SIG-M5 treated with dmso at 0.1 percent for 504 hours (cell line): ENCODE results near the gene HRC.
"Not testable (repeated sequence)": the region's sequence is repeated elsewhere in the genome, so short reads cannot be mapped to it uniquely, and the experiment has no call there.

Experiments used
- DNase-seq: peaks from one replicate; lab custom pipeline; 2025; ENCODE audit not compliant: unreplicated experiment; lab: John Stamatoyannopoulos, UW

Gene HRC

DNA sequence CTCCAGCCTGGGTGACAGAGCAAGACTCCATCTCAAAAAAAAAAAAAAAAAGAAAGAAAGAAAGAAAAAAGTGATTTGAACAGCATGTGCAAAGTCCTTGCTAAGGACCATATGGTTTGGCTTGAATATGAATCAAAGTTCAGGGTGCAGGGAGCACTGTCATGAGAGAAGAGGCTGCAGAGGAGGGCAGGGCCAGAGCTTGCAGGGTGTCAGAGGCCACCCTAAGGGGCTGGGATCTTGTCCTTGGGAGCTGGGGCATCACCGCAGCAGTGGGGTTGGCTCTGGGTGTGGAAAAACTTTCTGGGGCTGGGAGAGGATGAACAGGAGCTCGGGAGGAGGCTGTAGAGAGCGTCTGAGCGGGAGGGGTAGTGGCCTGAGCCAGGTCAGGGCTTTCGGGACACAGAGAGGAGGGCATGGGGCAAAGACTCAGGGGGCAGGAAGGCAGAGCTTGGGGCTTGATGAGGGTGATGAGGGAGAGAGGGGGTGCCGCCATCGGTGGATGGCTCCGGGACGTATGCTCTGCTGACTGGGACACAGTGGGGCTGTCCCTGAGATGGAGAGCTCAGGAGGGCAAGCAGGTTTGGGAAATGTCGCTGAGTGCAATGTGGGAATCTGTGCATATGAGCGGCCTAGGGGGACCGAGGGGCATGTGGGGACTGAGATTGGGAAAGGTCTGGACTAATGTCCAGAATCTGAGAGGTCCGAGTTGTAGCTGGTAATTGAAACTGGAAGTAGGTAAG, 5.4 kb upstream of the HRC start:
- DNase-seq = no peak

DNA sequence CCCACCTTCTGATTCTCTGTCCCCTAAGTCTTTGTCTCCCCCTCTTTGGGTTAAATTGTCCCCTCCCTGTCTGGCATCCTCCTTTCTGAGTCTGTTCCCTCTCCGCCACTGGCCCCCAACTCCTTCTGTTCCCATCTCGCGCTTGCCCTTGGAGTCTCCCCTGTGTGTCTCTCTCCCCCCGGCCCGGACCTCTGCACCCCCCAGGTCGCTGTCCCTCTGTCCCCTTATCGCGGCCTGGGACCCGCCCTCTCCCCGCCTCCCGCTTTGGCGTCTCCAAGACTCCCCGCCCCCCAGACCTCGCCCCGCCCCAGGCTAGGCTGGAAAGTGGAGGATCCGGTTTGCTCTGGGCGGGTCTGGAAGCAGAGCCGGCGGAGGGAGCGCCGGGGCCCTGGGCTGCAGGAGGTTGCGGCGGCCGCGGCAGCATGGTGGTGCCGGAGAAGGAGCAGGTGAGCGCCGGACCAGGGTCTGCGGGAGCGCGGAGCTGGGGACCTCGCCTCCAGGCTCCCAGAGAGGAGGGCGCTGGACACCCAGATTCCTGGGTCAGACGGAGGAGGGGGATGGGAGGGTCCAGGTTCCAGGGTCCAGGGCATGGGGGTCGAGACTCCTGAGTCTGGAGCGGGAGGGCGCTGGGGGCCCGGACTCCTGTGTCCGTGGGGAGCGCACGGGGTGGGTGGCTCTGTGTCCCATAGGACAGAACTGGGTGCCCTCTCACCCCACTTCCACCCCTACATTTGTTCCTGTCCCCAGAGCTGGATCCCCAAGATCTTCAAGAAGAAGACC, 2.4 kb upstream of the HRC start, which contains the start of gene TRPM4:
TRPM4 (plus strand) TSS at position 348 of the 780 bp plus-strand sequence; CDS start at position 423, 75 bp downstream.
- DNase-seq = peak; percentile 68

DNA sequence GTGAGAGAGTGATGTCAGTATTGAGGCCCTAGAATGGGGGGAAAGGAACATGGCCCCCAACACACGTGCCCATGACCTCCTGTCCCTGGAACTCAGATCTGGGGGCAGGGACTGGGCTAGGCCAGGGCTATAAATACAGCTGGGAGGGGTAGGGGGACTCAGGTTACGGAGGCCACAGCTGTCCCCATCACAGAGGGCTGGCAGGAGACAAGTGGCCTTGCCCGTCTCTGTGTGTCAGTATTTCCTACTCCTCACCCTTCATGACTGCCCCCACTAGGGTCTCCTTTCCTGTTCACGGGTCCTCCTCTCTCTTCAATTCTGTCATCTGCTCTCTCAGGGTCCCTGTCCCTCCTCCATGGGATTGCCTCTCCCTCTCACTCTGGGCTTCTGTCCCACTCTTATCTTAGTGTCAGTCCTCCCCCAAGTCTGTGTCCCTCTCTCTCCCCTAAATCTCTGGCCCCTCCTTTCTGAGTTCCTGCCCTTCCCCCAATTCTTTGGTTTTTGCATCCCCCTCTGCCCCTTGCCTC, 687 bp upstream of the HRC start:
- no peak for DNase-seq

DNA sequence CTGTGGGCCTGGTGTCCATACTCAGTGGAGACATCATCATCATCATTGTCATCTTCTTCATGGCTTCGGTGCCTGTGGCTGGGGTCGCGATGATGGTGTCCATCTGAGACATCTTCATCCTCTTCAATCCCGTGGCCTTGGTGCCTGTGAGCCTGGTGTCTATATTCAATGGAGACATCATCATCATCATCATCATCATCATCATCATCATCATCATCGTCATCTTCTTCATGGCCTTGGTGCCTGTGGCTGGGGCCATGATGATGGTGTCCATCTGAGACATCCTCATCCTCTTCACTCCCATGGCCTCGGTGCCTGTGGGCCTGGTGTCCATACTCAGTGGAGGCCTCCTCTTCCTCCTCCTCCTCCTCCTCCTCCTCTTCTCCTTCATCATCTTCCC, 917 bp downstream of the HRC start:
- no peak for DNase-seq

DNA sequence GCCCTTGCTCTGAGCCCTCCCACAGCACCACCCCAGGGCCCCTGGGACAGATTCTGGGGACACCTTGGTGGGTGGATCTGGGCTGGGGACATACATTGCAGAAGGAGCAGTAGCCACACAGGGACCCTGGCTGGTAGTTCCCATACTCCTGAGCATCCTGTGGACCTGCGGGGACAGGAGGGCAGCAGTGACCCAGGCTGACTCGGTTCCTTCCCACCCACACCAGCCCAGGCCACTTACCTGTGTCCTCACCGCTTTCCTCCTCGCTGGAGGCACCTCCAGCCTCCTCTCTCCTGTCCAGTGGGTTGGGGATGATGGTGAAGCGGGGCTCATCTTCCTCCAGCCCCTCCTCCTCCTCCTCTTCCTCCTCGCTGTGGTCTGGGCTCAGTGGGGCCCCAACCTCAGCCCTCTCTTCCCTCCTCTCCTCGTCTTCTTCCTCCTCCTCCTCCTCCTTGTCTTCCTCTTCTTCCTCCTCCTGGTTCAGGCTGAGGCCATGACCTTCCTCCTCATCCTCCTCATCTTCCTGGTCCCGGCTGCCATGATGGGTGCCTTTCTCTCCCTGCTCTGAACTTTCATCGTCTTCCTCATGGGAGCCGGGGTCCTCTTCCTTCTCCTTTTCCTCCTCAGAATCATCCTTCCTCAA, 1.9 kb downstream of the HRC start:
- no peak for DNase-seq

DNA sequence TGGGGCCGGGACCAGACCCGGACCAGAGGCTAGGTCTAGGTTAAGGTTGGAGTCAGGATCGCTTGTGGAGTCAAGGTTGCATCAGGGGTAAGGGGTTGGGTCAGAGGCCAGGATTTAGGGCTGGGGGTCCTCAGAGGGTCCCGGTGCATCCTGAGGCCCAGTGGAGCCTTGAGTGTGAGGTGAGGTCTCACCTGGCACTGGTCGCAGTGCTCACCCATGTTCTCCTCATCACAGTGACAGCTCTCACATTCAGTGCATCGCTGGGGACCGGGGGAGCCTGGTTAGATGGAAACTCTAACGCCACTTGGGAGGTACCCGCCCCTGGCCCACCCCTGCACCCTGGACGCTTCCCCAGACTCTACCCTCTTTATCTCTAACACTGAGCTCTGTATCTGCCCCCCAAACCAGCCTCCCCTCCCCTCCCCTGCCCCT, 3.1 kb downstream of the HRC start:
- DNase-seq = no peak

DNA sequence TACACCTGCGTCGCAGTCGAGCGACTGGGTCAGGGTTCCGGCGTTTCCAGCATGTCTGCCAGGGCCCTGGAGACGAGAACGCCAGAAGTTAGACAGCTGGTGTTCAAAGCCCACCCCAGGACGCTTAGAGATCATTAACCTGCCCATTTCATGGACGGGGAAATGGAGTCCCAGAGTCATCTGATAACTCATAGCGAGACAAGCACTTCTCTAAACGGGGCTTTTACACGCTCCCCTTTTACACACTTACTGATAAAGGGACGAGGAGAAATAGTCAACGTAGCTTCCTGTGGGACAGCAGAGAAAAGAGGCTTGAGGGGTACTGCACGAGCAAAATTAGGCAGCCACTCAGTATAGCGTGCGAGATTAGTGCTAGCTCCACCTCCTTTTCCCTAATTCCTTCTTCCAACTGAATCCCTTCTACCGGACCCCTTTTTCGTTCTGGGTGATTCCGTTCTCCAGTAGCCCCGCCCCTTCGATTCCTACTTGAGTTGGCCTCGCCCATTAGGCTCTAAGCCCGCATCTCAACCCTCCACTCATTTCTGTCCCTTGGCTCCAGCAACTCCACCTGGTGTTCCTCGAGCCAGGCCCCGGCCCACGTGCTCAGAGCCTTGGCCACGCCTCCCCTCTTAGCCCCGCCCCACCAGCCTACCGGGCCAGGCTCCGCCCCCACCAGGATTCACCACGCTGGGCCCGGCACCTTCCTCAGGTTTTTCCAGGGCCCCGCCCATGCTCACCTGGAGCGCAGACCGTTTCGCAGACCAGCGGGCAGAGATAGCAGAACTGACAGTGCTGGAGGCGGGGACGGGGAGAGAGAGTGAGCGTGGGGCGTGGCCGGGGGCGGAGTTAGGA, 3.7 kb downstream of the HRC start:
- DNase-seq = peak; percentile 47

DNA sequence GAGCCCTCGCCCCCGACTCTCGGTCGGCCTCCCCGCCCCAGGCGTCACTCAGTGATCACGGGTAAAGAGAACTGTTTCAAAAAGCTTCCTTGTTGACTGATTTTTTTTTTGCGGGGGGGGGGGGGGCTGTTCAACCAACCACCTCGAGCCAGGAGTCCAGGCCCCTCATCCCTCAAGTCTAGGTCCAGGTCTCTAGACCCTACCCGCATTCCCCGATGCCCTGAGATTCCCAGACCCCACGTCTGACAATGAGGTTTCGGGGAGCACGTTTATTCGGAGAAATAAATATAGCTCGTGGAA, 4.3 kb downstream of the HRC start:
- no peak for DNase-seq

DNA sequence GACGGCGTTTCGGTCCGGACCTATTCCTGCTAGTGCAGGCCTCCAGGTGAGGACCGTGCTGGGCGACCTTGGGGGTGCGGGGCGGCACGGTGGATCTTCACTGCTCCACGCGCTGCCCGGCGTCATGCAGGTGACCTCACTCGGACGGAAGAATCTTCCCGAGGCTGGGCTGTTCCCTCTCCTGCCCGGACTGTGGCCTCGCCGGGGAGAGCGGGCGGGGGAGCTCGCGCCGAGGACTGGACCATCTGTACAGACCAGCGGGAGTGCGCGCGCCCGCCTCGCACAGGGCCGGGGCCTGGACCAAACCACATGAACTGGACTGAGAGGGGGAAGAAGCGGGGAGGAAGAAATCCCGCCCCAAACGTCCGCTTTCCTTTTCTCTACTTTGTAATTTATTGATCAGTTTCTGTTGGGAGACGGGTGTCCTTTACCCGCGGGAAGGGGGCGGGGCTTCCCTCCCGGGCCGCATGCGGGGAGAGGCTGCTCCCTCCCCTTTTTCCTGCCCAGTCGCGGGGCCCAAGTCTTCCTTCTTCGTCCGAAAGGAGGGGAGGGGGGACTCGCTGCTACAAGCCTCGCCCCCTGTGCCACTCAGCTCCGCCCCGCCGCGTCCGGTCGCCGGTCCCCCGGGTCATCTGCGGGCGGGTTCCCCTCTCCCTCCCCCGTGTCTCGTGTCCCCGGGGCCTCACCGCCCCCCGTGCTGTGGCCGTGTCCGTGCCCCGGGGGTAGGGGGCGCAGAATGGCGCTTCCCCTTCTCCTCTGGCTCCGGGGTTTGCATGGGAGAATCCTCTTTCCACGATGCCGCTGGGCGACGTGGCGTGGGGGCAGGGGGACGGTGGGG, 4.9 kb downstream of the HRC start:
- DNase-seq = peak; percentile 88

DNA sequence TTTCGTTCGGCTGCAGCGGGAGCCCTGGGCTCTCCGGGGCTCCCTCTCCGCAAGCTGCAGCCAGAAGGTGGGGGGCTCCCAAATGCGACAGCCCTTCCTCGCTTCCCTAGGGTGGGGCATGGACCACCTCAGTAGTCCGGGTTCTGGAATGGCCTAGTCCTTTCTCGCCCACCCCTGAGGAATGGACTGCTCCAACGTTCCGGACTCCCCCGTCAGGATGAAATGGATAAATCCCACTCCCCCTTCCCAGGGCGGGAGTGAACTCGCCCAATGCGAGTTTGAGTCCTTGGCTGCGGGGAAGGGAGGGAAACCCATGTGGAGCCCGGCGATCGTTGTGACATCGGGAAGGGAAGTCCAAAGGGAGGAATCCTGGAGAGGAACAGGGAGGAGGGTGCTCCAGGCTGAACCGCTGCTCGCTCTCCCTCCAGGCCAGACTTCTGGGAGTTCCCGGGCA, 5.5 kb downstream of the HRC start:
- peak; percentile 50 for DNase-seq

DNA sequence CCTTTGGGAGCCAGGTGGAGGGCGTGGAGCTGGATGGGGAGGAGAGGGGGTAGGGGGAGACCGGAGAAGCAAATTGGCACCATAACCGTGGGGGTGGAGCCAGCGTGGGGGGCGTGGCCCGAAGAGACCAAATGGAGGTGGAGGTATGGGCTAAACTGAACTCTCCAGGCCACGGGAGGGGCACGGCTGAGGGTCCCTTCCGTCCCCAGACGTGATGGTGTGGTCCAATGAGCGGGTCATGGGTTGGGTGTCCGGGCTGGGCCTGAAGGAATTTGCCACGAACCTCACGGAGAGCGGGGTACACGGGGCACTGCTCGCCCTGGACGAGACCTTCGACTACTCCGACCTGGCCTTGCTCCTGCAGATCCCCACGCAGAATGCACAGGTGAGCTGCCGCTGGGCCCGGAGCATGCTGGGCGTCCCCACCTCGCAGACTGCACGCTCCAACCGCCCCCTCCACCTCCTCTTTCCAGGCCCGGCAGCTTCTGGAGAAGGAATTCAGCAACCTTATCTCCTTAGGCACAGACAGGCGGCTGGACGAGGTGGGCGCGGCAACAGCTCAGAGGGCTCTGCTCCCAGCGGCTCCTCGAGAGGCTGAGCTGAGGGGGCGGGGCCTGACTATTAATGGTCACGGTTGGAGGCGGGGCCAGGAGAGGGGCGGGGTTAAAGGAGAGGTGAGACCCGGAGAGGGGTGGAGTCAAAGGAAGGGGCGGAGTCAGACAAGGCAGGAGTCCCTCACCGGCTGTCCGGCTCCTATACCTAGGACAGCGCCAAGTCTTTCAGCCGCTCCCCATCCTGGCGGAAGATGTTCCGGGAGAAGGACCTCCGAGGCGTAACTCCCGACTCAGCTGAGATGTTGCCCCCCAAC, 6.2 kb downstream of the HRC start:
- DNase-seq = peak; percentile 91

DNA sequence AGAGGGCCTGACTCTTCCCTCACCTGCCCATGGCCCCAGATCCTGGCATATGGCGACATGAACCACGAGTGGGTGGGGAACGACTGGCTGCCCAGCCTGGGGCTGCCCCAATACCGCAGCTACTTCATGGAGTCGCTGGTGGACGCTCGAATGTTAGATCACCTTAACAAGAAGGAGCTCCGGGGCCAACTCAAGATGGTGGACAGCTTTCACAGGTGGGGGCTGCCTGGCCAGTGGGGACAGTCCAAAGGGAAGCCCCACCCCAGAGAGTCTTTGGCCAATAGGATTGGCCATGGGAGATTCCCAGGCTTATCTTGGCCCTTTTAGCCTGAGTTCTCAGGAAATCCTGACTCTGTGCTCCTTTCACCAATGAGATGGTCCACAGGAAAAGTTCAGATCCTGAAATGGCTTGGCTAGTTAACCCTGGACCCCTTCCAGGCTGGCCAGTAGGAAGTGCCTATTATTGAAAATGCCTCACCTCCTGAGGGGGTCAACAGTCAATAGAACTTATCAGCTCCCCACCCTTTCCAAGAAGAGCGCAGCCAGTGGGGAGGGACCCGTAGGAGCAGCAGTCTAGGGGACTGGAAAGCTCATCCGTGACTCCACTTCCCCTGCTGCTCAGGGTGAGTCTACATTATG, 7.0 kb downstream of the HRC start:
- no peak for DNase-seq

DNA sequence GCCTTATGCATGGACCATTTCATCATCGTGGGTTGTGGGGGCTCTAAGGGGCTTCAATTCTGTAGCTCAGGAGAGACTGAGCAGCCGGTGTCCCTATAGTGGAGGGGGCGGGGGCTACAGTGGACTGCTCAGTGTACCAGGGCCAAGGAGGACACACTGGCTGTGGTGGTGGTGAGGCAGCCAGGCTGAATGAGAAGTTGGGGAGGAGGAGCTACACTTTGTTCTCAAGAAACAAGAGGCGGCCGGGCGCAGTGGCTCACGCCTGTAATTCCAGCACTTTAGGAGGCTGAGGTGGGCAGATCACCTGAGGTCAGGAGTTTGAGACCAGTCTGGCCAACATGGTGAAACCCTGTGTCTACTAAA, 8.8 kb downstream of the HRC start:
- DNase-seq = not testable (repeated sequence)

DNA sequence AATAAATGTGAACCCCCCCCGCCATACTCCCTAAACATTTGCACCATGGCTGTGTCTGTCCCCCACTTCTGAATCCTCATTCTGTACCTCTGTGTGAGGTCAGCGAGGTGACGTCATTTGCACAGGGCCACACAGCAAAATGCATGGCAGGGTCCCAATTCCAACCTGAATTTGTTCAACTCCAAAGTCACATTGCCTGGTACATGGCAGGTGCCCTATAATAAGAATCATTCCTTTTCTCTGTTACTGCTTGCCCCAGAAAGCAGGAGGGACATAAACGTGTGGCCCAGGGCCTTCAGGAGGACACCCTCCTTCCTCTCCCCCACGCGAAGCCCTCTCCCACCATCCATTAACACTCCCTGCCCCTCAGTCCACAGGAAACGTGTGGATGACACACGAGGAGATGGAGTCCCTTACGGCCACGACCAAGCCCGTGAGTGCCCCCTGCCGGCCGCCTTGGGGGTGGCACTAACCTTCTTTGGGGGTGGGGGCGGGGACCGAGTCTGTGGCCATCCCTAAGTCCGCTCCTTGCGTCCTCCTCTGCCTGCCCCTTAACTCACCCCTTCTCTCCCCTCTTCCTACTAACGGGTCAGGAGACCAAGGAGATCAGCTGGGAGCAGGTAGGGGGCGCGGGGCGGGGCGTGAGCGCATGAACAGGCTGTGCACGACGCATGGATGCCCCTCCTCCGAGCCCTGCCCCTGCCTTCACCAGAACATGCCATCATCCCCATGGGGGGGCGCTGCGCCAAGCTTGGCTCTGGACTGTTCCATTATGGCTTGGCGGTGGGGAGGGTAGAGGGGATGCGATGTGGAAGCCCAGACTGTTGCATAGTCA, 9.4 kb downstream of the HRC start:
- peak; percentile 76 for DNase-seq

DNA sequence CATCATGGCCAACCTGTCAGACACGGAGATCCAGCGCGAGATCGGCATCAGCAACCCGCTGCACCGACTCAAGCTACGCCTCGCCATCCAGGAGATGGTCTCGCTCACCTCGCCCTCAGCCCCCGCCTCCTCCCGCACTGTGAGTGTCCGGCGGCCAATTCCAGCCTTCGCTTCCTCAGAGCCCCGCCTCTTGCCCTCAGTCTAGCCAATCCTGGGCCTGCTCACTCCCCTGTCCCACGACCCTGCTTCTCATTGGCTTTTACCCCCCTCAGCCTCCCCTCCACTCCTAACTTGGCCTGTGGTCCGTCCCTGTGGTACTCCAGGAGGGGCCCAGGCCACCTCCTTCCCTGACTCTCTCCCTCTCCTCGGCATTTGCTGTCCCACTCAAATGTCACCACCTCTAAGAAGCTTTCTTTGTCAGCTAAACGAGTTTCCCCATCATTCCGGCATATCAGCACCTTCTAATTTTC, 12.3 kb downstream of the HRC start:
- peak; percentile 30 for DNase-seq

DNA sequence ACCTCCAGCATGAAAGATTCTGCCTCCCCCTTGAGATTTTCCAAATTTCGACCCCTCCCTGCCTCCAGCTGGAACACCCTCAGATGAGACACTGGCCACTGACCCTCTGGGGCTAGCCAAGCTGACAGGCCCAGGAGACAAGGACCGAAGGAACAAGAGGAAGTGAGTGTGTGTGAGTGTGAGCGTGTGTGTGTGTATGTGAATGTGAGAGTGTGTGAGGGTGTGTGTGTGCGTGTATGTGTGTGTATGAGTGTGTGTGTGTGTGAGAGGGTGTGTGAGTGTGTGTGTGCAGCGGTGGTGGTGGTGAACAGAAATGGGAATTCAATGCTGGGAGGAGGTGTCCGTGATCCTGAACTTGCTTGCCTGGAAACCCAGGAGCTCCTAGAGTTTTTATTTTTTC, 13.8 kb downstream of the HRC start:
- DNase-seq = no peak

DNA sequence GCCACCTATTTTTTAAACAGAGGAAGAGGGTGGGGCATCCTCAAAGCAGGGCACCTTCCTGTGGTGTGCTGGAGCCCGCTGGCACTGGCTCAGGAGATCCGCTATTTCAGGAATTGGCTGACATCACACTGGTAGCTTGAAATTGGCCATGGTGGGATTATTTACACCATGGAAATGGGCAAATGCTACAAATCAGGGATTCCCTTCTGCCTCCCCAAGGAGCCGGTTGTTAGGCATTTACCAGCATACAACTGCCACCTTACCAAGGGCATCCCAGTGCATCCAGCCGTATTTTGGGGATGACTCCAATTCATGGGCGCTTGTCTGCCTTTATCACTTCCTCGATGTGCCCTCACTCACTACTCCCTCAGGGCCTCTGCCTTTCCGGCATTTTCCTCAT, 14.2 kb downstream of the HRC start:
- no peak for DNase-seq

DNA sequence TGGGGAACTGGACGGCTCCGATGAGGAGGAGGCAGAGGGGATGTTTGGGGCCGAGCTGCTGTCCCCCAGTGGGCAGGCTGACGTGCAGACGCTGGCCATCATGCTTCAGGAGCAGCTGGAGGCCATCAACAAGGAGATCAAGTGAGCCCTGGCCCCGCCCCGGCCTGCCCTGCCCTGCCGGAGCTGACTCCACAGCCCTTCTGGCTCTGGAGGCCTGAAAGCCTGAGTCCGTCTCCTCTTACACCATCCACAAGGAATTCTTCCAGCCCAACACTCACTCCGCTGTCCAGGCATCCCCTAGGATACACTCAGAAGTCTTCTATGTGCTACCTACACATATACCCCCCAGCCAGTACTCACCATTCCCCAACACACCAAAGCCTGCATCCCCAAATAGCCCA, 18.4 kb downstream of the HRC start:
- no peak for DNase-seq
